Duodenal mucosa (tissue), 2 donors: ENCODE results near the gene FYTTD1.

Experiments used
- H3K27ac ChIP-seq: one replicate; pipeline ENCODE4 v1.7.0; 2013; ENCODE audit warnings: low read depth, low read length
- H3K27me3 ChIP-seq, 2 donors: one replicate each; pipeline ENCODE4 v1.7.0; 2013; ENCODE audit warnings: low read length in 2 of 2, control low read depth in 1 of 2; ENCODE audit not compliant: insufficient read depth in 2 of 2, control insufficient read depth in 1 of 2
- H3K36me3 ChIP-seq, 2 donors: one replicate each; pipeline ENCODE4 v1.7.0; 2013; ENCODE audit warnings: low read length in 2 of 2, control low read depth in 1 of 2; ENCODE audit not compliant: insufficient read depth in 2 of 2, control insufficient read depth in 1 of 2
- H3K4me1 ChIP-seq, 2 donors: one replicate each; pipeline ENCODE4 v1.7.0; 2013; ENCODE audit warnings: low read length in 2 of 2, control low read depth in 1 of 2; ENCODE audit not compliant: insufficient read depth in 2 of 2, control insufficient read depth in 1 of 2
- H3K4me3 ChIP-seq, 2 donors: one replicate each; pipeline ENCODE4 v1.7.0; 2013; ENCODE audit warnings: low read length in 2 of 2, low read depth in 1 of 2
- H3K9ac ChIP-seq, 2 donors: one replicate each; pipeline ENCODE4 v1.7.0; 2013; ENCODE audit warnings: low read length in 2 of 2, low read depth in 1 of 2
- H3K9me3 ChIP-seq, 2 donors: one replicate each; pipeline ENCODE4 v1.7.0; 2013; ENCODE audit warnings: low read length in 2 of 2, control low read depth in 1 of 2; ENCODE audit not compliant: control insufficient read depth in 1 of 2

FYTTD1 gene

DNA sequence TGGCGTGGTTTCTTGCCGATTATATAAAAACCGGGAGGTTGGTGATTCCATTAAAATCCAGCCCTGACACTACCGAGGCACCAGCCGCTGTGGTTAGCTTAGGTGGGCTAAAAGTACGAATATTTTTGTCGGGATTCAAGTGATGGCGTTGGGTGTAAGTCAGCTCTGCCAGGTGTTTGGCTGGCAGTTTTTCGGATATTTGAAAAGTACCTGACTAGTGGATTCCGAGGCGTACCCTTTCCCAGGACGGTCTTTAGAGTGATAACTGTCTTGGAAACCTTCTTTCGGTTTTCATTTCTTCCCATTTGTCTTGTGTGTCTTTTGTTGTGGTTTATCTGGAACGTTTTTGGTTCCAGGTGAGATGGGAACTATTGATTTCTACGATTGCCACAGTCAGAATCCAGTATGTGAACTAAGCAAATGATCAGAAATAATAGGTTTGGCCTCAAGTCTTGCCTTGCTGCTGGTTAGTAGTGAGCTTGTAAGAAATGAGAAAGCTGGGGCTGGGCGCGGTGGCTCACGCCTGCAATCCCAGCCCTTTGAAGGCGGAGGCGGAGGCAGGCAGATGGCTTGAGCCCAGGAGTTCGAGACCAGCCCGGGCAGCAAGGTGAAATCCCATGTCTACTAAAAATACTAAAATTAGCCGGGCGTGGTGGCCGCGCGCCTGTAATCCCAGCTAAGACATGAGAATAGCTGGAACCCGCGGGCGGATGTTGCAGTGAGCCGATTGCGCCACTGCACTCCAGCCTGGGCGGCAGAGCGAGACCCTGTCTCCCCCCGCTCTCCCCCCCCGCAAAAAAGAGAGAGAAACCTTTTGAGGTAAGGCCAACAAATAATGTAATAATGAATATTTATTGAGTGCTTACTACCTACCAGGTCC is 1.4 kb downstream of the FYTTD1 start:
- peak overlapping the region; percentile 75 to 93 for H3K4me3 ChIP-seq
- peak overlapping the region; percentile 89 for H3K27ac ChIP-seq
- H3K27me3 ChIP-seq = no peaks in the 10 kb centered on the region
- peak overlapping the region; percentile 74 to 87 for H3K9ac ChIP-seq
- no peaks in the 10 kb centered on the region for H3K9me3 ChIP-seq
- H3K36me3 ChIP-seq = no peaks in the 10 kb centered on the region
- peaks cover 11 to 22% of the 10 kb centered on the region in 2 donors for H3K4me1 ChIP-seq

DNA sequence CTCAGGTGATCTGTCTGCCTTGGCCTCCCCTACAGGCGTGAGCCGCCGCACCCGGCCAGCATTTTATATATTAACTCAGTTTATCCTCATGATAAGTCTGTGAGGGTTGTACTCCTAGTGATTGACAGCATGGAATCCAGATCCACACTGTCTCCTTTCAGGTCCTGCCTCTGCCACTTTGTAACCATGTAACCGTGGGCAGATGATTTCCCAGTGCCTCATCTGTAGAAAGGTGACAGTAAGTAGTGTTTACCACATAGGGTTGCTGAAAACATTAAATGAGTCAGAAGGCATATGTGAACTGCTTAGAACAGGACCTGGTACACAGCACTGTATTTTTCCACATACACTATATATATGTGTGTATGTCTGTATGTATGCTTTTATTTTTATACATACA is 2.4 kb downstream of the FYTTD1 start:
- Histone ChIP-seq H3K9me3 (no peaks in the 10 kb centered on the region), H3K4me1 (peaks cover 15 to 22% of the 10 kb centered on the region in 2 donors), H3K27me3 (no peaks in the 10 kb centered on the region), H3K4me3 (peak overlapping the region in 1 of 2 donors; percentile 17), H3K27ac (no peak overlapping the region), H3K9ac (peak overlapping the region in 1 of 2 donors; percentile 16), H3K36me3 (peaks cover 4 to 6% of the 10 kb centered on the region in 2 donors)

DNA sequence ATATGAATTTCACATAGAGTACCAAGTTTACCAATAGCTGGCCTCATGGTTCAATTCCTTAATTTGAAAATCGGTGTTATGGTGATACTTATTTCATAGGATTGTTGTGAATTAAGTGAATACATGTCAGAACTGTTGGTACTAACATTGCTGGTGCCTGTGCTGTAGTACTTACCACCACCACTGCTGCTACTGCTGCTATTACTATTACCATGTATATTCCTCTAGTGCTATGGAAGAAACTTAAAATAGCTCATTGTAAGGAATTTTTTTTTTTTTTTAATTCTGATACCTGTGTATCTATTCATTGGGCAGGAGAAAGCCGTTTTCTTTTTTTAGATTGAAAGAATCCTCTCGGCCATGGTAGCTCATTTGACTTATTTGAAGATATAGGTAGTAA is 3.6 kb downstream of the FYTTD1 start:
- Histone ChIP-seq H3K4me1 (peaks cover 15 to 22% of the 10 kb centered on the region in 2 donors), H3K27ac (no peak overlapping the region), H3K27me3 (no peaks in the 10 kb centered on the region), H3K36me3 (peaks cover 5 to 12% of the 10 kb centered on the region in 2 donors), H3K9ac (no peak overlapping the region), H3K4me3 (no peak overlapping the region), H3K9me3 (no peaks in the 10 kb centered on the region)

DNA sequence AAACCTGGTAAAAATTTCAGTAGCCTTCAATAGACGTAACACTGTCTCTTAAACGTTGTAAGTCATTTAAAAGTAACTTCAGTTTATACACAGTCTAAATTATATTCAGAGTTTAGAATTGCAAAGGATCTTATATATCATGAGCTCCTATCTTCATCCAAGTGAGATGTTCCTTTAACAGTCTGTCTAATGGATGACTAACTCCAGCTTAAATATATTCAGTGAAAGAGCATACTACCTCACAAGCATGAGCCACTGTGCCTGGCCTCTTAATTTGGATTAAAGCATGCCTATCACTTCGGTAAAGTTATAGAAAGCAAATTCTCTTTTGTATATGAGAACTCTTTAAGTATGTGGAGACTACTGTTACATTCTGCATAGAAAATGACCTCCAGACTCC is 7.0 kb downstream of the FYTTD1 start:
- Histone ChIP-seq H3K27ac (no peak overlapping the region), H3K4me3 (no peak overlapping the region), H3K9me3 (no peaks in the 10 kb centered on the region), H3K4me1 (peaks cover 9 to 15% of the 10 kb centered on the region in 2 donors), H3K36me3 (peaks cover 11 to 32% of the 10 kb centered on the region in 2 donors), H3K27me3 (no peaks in the 10 kb centered on the region), H3K9ac (no peak overlapping the region)

DNA sequence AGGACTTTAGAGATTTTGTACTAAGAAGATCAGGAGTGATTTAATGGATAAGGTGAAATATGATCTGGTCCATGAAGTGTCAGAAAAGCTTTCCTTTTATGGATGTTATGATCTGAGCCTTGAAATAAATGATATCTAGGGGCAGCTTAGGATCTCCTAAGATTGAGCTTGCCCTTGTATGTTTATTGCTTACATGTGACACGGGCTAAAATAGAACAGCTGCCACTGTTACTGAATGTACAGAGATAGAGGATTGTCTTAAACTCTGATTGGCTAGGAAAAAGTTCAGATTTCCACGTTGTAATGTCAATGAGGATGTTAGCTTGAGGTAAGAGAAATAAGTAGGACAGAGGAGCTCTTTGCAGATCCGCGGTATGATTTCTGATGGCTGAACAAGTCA is 8.8 kb downstream of the FYTTD1 start:
- H3K4me1 ChIP-seq = peaks cover 0 to 4% of the 10 kb centered on the region in 2 donors
- H3K27ac ChIP-seq = no peak overlapping the region
- no peak overlapping the region for H3K9ac ChIP-seq
- no peaks in the 10 kb centered on the region for H3K27me3 ChIP-seq
- no peaks in the 10 kb centered on the region for H3K9me3 ChIP-seq
- H3K4me3 ChIP-seq = no peak overlapping the region
- peaks cover 16 to 39% of the 10 kb centered on the region in 2 donors for H3K36me3 ChIP-seq

DNA sequence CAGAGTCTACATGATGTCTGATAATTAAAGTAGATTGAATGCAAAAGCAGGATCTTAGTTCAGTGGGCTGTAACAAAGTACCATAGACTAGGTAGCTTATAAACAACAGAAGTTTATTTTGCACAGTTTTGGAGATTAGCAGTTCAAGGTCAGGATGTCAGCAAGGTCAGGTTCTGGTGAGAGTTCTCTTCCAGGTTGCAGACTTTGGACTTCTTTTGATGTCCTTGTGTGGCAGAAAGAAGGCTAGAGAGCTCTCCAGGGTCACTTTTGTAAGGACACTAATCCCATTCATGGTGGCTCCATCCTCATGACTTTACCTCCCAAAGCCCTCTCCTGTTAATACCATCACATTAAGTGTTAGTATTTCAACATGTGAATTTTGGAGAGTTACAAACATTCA is 12.1 kb downstream of the FYTTD1 start:
- no peaks in the 10 kb centered on the region for H3K9me3 ChIP-seq
- no peaks in the 10 kb centered on the region for H3K4me1 ChIP-seq
- H3K27ac ChIP-seq = no peak overlapping the region
- H3K27me3 ChIP-seq = no peaks in the 10 kb centered on the region
- no peak overlapping the region for H3K9ac ChIP-seq
- H3K36me3 ChIP-seq = peaks cover 18 to 51% of the 10 kb centered on the region in 2 donors
- H3K4me3 ChIP-seq = no peak overlapping the region

DNA sequence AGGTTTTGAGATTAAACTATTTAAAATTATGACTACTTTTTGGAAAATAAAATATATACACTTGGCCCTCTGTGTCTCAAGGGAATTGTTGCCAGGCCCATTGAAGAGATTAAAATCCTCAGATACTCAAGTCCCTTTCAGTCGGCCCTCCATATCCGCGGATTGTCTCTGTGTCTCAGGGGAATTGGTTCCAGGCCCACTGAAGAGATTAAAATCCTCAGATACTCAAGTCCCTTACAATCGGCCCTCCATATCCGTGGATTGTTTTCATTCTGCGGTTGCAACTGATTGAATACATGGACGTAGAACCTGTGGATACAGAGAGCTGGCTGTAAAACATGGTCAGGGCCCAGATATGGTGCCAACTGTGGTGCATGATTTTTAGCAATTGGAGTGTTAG is 25.6 kb downstream of the FYTTD1 start:
- H3K27ac ChIP-seq = no peak overlapping the region
- H3K36me3 ChIP-seq = peaks cover 26 to 78% of the 10 kb centered on the region in 2 donors
- no peaks in the 10 kb centered on the region for H3K9me3 ChIP-seq
- H3K9ac ChIP-seq = no peak overlapping the region
- no peaks in the 10 kb centered on the region for H3K4me1 ChIP-seq
- no peaks in the 10 kb centered on the region for H3K27me3 ChIP-seq
- H3K4me3 ChIP-seq = no peak overlapping the region

DNA sequence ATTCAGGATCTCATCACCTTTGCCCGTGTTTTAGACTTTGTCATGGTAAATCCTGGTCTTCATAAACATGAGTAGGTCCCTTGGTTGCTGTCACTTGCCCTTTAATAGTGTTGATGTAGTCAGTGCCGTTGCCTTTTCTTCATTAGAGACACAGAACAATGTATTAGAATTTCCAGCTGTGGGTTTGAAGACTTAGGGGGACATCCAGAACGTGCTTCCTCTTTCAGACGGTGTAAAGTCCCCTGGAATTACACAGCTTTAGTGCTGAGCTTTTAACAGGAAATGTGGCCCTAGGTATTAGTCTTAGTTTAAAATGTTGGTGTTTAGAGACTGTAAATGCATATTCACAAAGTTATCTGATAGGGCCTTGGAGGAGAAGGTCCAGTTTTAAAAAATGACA is 32.5 kb downstream of the FYTTD1 start:
- Histone ChIP-seq H3K4me1 (no peaks in the 10 kb centered on the region), H3K9ac (no peak overlapping the region), H3K27ac (no peak overlapping the region), H3K4me3 (no peak overlapping the region), H3K36me3 (peaks cover 20 to 50% of the 10 kb centered on the region in 2 donors), H3K9me3 (no peaks in the 10 kb centered on the region), H3K27me3 (no peaks in the 10 kb centered on the region)

DNA sequence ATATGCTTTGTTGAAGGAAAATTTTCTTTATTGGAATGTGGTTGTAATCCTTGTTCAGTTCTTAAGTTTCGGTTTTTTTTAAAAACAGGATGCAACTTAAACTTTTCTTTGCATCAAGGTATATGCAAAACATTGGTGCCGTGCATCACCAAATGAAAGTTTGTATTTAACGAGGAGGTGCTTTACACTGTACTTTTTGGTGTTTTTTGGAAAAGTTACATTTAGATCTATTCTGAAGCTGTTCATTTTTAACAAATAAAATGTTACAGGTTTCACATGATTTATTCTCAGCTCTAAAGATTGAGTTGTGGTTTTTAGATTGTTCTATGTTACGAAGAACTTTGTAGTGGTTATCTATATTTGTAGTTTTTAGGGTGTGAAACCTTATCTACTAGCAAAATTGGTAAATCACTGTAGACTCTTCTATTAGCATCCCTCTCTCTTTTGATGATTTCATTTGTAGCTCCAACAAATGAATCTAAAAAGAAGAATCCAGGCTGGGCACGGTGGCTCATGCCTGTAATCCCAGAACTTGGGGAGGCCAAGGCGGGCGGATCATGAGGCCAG is 34.4 kb downstream of the FYTTD1 start:
- Histone ChIP-seq H3K27me3 (no peaks in the 10 kb centered on the region), H3K4me1 (no peaks in the 10 kb centered on the region), H3K36me3 (peaks cover 14 to 35% of the 10 kb centered on the region in 2 donors), H3K9ac (no peak overlapping the region), H3K4me3 (no peak overlapping the region), H3K27ac (no peak overlapping the region), H3K9me3 (no peaks in the 10 kb centered on the region)

DNA sequence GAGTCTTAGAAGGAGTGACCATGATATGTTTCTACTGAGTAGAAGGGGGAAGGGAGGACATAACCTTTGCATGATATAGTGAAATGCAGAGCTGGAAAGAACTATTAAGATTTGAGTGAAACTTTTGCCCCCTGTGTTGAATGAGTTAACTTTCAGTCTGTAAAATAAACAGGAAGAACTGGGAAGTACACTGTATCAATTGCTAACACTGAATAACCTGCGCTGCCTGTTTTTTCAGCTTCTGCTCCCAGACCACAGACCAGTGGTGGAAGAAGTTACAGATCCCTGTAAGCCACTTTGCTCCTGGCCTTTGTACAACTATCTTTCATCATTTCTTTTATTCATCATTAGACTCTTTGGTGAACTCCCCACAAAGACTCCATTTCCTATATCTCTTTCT is 37.7 kb downstream of the FYTTD1 start:
- Histone ChIP-seq H3K27me3 (no peaks in the 10 kb centered on the region), H3K9me3 (no peaks in the 10 kb centered on the region), H3K4me1 (peaks cover 0 to 4% of the 10 kb centered on the region in 2 donors), H3K9ac (no peak overlapping the region), H3K27ac (no peak overlapping the region), H3K36me3 (peaks cover 3 to 15% of the 10 kb centered on the region in 2 donors), H3K4me3 (no peak overlapping the region)
